Kidney epithelial cell (primary cell): ENCODE measurements around the gene PRR5L. TPM values are rescaled to one million over a fixed set of nuclear protein-coding genes. Genes with fewer than 3 reads are reported as not detected.

Experiments used
- DNase-seq: peaks from one replicate; pipeline ENCODE4 v3.0.0-alpha.2; 2010; ENCODE audit warnings: low read depth
- H3K27me3 ChIP-seq: 2 replicates; pipeline ENCODE4 v1.6.0; 2011; ENCODE audit warnings: low read length; ENCODE audit not compliant: control insufficient read depth, insufficient read depth
- H3K36me3 ChIP-seq: 2 replicates; pipeline ENCODE4 v1.5.1; 2011; ENCODE audit warnings: low read length; ENCODE audit not compliant: control insufficient read depth, insufficient read depth
- H3K4me3 ChIP-seq: 2 replicates; pipeline ENCODE4 v1.5.1; 2011; ENCODE audit warnings: low read depth, mild to moderate bottlenecking, control low read depth, low read length
- total RNA-seq: library from RNA; depleted of rRNA; stranded (reverse); fragments of >200 nt; gene quantifications from 2 replicates; pipeline ENCODE4 v1.2.3, GENCODE V29; 2015
- TF ChIP-seq, protein P1 (sequence below): IDR thresholded peaks from 2 replicates; pipeline ENCODE4 v1.5.1; 2011; ENCODE audit warnings: mild to moderate bottlenecking, moderate library complexity, low read length, control low read depth, inconsistent platforms; ENCODE audit not compliant: insufficient read depth, poor library complexity, severe bottlenecking

Gene PRR5L
- total RNA-seq, 1 donor from 2014 or later, result 15.9 TPM

DNA sequence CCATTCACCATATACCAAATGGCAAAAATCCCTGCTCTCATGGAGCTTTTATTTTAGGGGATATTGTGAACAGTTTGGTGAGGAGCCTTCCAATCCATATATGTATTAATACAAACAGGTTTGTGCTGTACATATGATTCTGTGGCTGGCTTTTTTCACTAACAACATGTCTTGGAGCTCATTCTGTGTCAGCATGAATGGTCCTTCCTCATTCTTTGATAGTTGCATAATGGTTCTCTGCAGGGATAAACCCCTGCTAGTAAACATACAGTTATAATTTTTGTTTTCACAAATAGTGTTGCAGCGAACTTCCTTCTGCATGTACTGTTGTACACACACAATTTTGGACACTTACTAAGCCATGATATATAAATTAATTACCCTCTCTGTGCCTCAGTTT is 8.3 kb downstream of the PRR5L start:
- Histone ChIP-seq H3K4me3 (no peak overlapping the region), H3K36me3 (no peaks in the 10 kb centered on the region), H3K27me3 (no peaks in the 10 kb centered on the region)
- DNase-seq, result no peak
- TF ChIP-seq, protein P1, sequence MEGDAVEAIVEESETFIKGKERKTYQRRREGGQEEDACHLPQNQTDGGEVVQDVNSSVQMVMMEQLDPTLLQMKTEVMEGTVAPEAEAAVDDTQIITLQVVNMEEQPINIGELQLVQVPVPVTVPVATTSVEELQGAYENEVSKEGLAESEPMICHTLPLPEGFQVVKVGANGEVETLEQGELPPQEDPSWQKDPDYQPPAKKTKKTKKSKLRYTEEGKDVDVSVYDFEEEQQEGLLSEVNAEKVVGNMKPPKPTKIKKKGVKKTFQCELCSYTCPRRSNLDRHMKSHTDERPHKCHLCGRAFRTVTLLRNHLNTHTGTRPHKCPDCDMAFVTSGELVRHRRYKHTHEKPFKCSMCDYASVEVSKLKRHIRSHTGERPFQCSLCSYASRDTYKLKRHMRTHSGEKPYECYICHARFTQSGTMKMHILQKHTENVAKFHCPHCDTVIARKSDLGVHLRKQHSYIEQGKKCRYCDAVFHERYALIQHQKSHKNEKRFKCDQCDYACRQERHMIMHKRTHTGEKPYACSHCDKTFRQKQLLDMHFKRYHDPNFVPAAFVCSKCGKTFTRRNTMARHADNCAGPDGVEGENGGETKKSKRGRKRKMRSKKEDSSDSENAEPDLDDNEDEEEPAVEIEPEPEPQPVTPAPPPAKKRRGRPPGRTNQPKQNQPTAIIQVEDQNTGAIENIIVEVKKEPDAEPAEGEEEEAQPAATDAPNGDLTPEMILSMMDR, result no peak

DNA sequence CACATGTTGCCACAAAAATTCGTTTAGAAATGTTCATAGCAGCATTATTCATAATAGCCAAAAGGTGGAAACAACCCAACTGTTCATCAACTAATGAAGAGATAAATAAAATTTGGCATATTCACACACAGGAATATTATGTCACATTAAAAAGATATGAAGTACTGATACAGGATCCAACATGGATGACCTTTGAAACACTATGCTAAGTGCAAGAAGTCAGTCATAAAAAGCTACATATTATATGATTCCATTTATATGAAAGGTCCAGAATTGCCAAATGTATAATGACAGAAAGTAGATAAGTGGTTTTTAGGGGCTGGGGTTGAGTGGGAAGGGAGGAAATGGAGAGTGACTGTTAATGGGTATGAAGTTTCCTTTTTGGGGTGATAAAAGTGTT is 9.0 kb downstream of the PRR5L start:
- H3K36me3 ChIP-seq, result no peaks in the 10 kb centered on the region
- TF ChIP-seq, protein P1, result no peak
- no peak for DNase-seq
- no peaks in the 10 kb centered on the region for H3K27me3 ChIP-seq
- no peak overlapping the region for H3K4me3 ChIP-seq

DNA sequence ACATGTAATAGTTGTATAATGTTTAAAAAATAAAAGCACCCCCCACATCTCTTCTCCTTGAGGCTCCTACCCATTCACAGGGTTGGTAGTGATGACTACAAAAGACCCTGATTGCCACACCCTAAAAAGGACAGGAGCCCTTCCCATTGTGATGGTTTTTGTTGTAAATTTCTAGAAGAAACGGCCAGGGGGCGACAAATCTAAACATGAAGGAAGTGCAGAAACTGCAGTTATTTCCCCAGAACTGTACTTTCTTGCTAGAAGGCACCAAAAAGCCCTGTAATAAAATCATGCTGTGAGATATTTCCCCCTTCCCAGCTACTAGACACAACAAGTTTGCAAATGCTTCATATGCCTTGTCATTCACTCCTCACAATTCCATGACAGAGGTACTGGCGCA is 10.8 kb downstream of the PRR5L start:
- TF ChIP-seq, protein P1, result peak; percentile 66
- no peaks in the 10 kb centered on the region for H3K27me3 ChIP-seq
- H3K4me3 ChIP-seq, result no peak overlapping the region
- no peaks in the 10 kb centered on the region for H3K36me3 ChIP-seq
- no peak for DNase-seq

DNA sequence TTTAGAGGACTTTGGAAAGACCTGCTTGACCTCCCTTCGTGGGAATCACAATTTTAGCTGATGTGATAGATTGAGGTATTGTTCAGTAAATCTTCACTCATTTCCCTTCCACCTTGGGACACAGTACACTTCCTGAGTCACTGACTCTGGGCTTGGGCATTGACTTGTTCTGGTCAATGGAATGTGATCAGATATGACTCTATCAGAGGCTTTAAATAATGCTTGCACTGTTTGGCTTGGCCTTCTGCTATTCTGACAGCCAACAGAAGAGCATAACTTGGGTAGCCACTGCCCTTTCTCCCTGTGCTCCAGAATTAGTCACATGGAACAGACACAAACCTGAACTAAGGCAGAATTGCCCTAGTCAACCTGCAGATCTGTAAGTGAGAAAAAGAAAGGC is 12.5 kb downstream of the PRR5L start:
- TF ChIP-seq, protein P1, result no peak
- Histone ChIP-seq H3K27me3 (no peaks in the 10 kb centered on the region), H3K36me3 (no peaks in the 10 kb centered on the region), H3K4me3 (no peak overlapping the region)
- DNase-seq, result no peak

DNA sequence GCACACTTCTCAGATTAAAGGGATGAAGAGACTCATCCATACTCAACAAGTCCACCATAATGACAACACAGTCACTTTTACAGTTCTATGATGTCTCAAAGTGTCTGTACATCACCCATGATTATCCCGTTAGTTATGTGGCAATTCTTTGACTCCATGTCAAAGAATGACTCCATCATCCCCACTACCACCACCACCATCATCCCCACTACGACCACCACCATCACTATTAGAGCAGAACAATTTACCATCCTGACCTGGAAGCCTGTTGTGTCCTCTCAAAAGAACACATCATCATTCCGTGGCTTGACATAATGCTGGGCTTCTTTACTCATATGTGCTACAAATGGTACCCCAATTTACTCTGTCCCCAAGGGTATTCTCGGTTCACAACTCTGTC is 13.7 kb downstream of the PRR5L start:
- no peak for DNase-seq
- Histone ChIP-seq H3K4me3 (no peak overlapping the region), H3K36me3 (no peaks in the 10 kb centered on the region), H3K27me3 (no peaks in the 10 kb centered on the region)
- TF ChIP-seq, protein P1, result no peak

DNA sequence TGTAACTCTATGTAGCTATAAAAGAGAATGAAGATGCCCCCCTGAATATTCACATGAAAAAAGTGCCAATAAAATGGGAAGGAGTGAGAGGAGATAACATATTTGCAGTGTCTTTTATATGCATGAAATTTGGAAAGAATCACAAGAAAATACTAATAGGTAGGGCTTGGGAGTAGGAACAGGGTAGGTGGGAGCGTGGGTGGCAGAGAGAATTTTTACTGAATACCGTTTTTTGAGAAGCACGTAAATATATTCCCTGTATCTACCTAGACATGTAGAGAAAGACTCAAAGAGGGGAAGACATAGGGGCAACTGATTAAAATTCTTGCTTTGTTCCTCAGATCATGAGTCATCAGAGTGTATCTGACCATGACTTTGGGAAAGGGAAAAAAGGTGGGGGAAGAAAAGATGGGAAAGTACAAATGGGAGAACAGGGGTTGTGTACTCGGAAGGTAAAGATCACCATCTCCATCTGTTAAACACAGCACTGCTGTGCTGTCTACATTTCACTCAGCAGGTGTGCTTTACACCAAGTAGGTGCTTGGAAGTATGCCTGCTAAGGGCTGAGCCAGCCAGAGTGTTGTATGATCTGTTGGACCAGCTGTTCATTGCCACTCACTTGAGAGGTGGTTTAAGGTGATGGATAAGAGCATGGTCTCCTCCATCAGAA is 16.0 kb downstream of the PRR5L start:
- no peaks in the 10 kb centered on the region for H3K27me3 ChIP-seq
- TF ChIP-seq, protein P1, result no peak
- no peak overlapping the region for H3K4me3 ChIP-seq
- DNase-seq, result no peak
- no peaks in the 10 kb centered on the region for H3K36me3 ChIP-seq
